SJSA1 (cell line): Measurements from ENCODE around the gene CHAF1A. TPM values are rescaled to one million over a fixed set of nuclear protein-coding genes. Genes with fewer than 3 reads are reported as not detected.

Source experiments
- DNase-seq, 2 experiments: peaks; one replicate each; pipeline ENCODE4 v3.0.0-alpha.2; 2015 to 2020; ENCODE audit warnings: low spot score in 2 of 2, low read depth in 1 of 2
- H3K27ac ChIP-seq: fragments of 250-450 bp; sonication (Bioruptor Pico); 2 replicates; pipeline ENCODE4 v1.5.1; 2020; ENCODE audit warnings: mild to moderate bottlenecking, moderate library complexity
- H3K27me3 ChIP-seq: fragments of 250-450 bp; sonication (Bioruptor Pico); replicated peaks from 2 replicates; pipeline ENCODE4 v1.5.1; 2020; ENCODE audit warnings: mild to moderate bottlenecking, moderate library complexity
- H3K36me3 ChIP-seq: fragments of 250-450 bp; sonication (Bioruptor Pico); 2 replicates; pipeline ENCODE4 v1.5.1; 2020; ENCODE audit warnings: mild to moderate bottlenecking
- H3K4me1 ChIP-seq: fragments of 250-450 bp; sonication (Bioruptor Pico); replicated peaks from 2 replicates; pipeline ENCODE4 v1.6.1; 2021; ENCODE audit warnings: mild to moderate bottlenecking
- H3K4me3 ChIP-seq: fragments of 250-450 bp; sonication (Bioruptor Pico); 2 replicates; pipeline ENCODE4 v1.5.1; 2020; ENCODE audit warnings: mild to moderate bottlenecking
- H3K9me3 ChIP-seq: fragments of 250-450 bp; sonication (Bioruptor Pico); replicated peaks from 2 replicates; pipeline ENCODE4 v1.5.1; 2020; ENCODE audit warnings: mild to moderate bottlenecking
- total RNA-seq: library from RNA; depleted of rRNA; stranded (reverse); fragments of >200 nt; shearing (Covaris generic); gene quantifications from 2 replicates; pipeline ENCODE4 v1.2.3, GENCODE V29; 2014

The CHAF1A gene
- total RNA-seq, 1 experiment from 2014 or later = 36.4 TPM

DNA sequence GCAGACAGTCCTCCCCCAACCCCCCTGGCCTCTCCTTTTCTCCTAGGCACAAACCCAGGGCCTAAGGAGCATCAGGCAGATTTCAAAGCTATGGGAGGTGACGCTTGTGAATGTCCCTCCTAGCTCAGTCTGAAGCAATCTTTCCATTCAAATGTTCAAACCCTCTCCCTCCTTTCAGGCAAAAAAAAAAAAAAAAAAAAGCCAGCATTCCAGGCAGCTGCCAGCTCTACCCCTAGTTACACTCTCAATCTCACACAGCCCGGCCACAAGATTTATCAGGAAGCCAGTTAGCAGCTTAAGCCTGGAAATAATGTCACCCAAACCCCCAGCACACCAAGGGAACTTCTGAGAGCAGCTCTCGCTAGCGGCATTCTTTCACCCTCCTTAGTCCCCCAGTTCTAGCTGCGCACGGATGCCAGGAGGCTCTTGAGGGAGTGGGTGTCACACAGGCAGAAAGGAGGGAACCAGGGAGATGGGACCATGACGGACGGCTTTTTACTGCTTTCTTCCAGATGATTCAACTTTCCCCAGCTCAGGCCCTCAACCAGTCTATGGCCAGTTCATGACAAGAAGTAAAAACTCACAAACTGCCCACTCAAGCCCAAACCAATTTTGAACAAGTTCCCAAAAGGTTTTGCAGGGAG lies 8.4 kb upstream of the CHAF1A start:
- Histone ChIP-seq H3K36me3 (peaks cover 61% of the 10 kb centered on the region), H3K4me1 (no peaks in the 10 kb centered on the region; the same call in 1 of the 2 replicates), H3K27me3 (no peaks in the 10 kb centered on the region), H3K4me3 (no peak overlapping the region), H3K27ac (no peak overlapping the region), H3K9me3 (no peaks in the 10 kb centered on the region)
- no peak for DNase-seq

DNA sequence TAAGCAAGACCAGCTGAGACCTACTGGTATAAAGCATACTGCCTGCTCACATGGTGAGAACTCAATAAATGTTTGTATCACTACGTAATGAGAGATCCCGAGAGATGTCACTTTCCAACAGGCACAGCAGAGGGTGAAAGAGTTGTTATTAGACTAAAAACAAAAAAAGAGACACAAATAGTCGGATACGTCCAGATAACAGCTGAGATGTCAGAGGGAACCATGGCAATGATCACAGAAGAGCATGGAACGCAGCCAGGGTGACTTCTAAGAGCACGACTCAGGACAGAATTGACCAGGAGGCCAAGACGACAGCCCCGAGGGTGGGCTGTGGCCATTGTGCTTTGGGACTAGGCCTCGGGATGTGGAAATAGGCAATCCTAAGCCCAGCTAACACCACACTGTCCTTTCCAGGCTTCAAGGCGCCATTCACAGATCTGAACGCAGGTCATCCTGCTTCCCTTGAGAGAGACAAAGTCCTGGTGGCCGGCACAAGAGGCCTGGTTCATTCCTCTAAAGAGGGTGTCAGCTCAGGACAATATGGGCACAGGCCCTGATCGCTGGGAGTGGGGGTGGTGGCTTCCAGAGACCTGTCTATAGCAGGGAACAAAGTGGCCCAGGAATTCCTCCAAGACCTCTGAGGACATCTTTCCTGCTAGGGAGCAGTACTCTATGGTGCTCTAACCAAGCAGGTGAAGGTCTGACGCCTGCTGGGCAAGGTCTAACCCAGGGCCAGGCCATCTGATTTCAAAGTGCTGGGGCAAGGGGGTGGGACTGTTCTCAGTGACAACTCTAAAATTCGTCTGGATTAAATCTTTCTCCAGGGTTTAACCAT lies 5.3 kb upstream of the CHAF1A start:
- H3K27me3 ChIP-seq = no peaks in the 10 kb centered on the region
- DNase-seq = no peak
- H3K4me1 ChIP-seq = peaks cover 14% of the 10 kb centered on the region
- H3K4me3 ChIP-seq = no peak overlapping the region
- H3K9me3 ChIP-seq = no peaks in the 10 kb centered on the region
- peaks cover 47% of the 10 kb centered on the region for H3K36me3 ChIP-seq
- no peak overlapping the region for H3K27ac ChIP-seq

DNA sequence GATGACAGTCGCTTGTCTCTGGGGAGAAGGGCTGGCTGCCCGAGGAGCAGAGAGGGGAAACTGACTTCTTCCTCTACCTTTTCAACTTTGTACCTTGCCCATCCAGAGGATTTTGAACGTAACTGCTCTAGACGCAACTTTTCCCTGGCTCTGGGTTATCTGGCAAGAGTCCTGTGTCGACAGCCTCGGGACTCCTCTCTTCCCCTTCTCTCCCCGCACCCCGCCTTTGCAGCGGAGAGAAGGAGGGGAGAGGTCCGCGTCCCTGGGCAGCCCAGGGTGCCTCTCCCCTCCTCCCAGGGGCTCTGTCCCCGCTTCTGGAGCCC lies 2.7 kb upstream of the CHAF1A start:
- peak overlapping the region; percentile 92 for H3K27ac ChIP-seq
- peaks cover 23% of the 10 kb centered on the region for H3K4me1 ChIP-seq
- DNase-seq = peak in 1 of 2 experiments; percentile 57
- H3K36me3 ChIP-seq = peaks cover 66% of the 10 kb centered on the region
- H3K9me3 ChIP-seq = no peaks in the 10 kb centered on the region
- H3K4me3 ChIP-seq = peak overlapping the region; percentile 99
- H3K27me3 ChIP-seq = no peaks in the 10 kb centered on the region

DNA sequence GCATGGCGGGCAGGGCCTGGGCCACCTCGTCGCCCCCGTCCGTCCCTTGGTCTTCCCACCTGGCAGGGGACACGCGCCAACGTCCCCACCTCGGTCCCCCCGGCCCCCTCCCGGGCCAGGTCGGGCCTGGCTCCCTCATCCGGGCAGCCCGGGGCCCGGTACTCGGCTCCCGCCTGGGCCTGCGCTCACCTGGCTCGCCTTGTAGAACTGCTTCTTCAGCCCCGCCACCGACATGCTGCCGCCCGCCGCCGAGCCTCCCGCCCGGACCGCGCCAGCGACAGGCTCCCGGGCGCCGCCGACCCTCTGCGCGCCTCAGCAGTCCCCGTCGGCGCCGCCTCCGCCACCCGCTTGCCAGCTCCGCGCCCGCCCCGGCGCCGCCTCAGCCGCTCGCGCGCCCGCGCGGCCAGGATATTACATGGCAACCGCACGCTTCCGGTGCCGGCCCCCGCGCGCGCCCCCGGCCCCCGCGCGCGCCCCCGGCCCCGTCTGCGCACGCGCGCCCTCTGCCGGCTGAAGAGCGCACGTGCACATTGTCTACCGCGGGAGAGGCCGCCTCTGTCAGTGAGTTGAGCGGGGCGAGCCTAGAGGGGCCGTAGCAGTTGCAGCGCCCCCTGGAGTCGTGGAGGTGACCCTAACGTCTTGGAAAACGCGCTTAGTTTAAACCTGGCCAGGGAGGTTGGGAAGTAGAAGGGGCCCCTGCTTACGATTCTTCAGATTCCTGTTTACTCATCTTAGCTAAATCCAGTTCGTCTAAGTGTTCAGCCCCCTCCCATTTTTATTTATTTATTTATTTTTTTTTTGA lies 2.1 kb upstream of the CHAF1A start, which contains the start of gene SH3GL1:
Gene SH3GL1 (minus strand): TSS at position 413 of the 802 bp plus-strand sequence. CDS start 179 bp downstream, at position 234.
- no peaks in the 10 kb centered on the region for H3K9me3 ChIP-seq
- peak; percentile 82 to 88 for DNase-seq

DNA sequence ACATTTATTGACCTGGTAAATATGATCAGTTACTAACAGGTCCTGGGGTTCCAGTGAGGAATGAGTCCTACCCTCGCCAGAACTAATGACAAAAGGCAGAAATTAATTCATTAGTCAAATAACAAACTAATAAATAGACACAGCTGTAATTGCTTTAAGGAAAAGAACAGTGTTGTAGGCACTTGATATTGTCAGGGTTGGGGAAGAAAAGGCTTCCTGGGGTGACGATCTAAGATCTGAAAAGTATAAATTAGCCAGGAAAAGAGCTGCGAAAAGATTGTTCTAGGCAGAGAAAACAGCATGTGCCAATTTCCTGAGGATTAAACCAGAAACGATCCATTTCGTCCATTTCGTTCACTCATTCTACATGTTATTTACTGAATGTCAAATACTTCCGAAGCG lies 670 bp upstream of the CHAF1A start:
- peaks cover 23% of the 10 kb centered on the region for H3K4me1 ChIP-seq
- no peaks in the 10 kb centered on the region for H3K27me3 ChIP-seq
- no peak for DNase-seq
- H3K27ac ChIP-seq = peak overlapping the region; percentile 49
- peaks cover 62% of the 10 kb centered on the region for H3K36me3 ChIP-seq
- H3K4me3 ChIP-seq = peak overlapping the region; percentile 92
- H3K9me3 ChIP-seq = no peaks in the 10 kb centered on the region

More for the DNA sequence above, 2.1 kb upstream of the CHAF1A start, which contains the start of gene SH3GL1:
- Histone ChIP-seq H3K4me1 (peaks cover 23% of the 10 kb centered on the region), H3K36me3 (peaks cover 66% of the 10 kb centered on the region), H3K27ac (peak within 1 kb of the TSS; percentile 92), H3K27me3 (no peaks in the 10 kb centered on the region), H3K4me3 (peak within 1 kb of the TSS; percentile 99)

DNA sequence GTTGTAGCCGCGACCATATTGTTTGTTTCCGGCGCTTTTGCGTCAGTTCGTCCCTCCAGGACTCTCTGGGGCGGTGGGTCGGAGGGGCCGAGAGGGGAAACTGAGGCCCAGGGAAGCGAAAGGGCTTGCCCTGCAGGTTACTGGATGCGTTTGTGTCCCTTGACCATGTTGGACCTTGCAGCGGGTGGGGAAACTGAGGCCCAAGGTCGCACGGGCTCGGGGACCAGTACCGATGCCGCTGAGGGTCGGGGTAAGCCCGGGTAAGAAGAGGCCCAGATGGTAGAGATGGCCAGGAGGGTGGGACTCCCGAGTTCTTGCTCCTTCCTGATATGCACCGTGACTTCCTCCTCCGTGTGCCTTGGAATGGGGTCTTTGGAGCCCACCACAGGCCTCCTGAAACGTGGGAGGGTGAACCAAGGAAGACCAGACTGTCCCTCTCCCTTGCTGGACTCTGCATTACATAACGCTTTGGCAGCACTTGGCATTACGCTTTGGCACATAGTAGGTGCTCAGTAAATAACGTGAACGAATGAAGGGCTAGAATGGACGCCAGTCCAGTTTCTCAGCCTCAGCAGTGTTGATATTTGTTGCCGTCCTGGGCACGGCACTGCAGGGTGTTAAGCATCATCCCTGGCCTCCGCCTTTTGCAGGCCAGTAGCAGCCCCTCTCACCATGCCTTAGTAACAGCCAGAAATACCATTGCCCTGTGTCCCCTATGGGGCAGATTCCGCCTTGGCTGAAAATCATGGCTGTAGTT lies 743 bp downstream of the CHAF1A start:
- Histone ChIP-seq H3K4me3 (peak overlapping the region; percentile 92), H3K9me3 (no peaks in the 10 kb centered on the region), H3K27ac (peak overlapping the region; percentile 78), H3K27me3 (no peaks in the 10 kb centered on the region), H3K4me1 (peaks cover 23% of the 10 kb centered on the region), H3K36me3 (peaks cover 53% of the 10 kb centered on the region)
- peak in 1 of 2 experiments; percentile 21 for DNase-seq

DNA sequence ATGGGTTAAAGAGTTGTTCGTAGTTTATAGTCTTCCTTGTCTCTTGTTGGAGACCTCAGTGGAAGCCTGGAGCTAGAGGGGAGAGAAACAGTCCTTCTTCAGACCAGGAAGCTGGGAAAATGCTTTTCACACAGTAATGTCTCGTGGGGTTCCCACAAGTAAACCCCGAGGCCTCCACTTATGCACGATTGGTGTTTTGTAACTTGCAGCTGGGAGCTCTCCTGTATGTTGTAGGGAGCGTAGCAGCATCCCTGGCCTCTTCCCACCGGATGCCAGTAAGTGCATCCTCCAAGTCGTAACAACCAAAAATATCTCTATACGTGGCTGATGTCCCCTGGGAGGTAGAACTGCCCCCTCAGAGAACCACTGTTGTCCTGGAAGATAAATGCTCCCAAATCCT lies 3.5 kb downstream of the CHAF1A start:
- H3K9me3 ChIP-seq = no peaks in the 10 kb centered on the region
- H3K27ac ChIP-seq = no peak overlapping the region
- peaks cover 65% of the 10 kb centered on the region for H3K36me3 ChIP-seq
- H3K4me3 ChIP-seq = no peak overlapping the region
- H3K4me1 ChIP-seq = peaks cover 16% of the 10 kb centered on the region
- H3K27me3 ChIP-seq = no peaks in the 10 kb centered on the region
- DNase-seq = no peak

DNA sequence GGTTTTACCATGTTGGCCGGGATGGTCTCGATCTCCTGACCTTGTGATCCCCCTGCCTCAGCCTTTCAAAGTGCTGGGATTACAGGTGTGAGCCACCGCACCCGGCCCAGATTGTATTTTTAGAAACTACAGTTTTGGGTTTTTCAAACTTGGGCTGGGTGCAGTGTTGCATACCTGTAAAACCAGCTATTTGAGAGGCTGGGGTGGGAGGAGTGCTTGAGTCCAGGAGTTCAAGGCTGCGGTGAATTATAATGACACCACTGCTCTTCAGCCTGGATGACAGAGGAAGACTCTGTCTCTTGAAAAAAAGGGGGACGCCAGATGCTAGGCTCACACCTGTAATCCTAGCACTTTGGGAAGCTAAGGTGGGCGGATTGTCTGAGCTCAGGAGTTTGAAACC lies 4.2 kb downstream of the CHAF1A start:
- no peaks in the 10 kb centered on the region for H3K27me3 ChIP-seq
- H3K9me3 ChIP-seq = no peaks in the 10 kb centered on the region
- peaks cover 13% of the 10 kb centered on the region for H3K4me1 ChIP-seq
- no peak overlapping the region for H3K4me3 ChIP-seq
- H3K27ac ChIP-seq = no peak overlapping the region
- H3K36me3 ChIP-seq = peaks cover 69% of the 10 kb centered on the region
- DNase-seq = no peak

DNA sequence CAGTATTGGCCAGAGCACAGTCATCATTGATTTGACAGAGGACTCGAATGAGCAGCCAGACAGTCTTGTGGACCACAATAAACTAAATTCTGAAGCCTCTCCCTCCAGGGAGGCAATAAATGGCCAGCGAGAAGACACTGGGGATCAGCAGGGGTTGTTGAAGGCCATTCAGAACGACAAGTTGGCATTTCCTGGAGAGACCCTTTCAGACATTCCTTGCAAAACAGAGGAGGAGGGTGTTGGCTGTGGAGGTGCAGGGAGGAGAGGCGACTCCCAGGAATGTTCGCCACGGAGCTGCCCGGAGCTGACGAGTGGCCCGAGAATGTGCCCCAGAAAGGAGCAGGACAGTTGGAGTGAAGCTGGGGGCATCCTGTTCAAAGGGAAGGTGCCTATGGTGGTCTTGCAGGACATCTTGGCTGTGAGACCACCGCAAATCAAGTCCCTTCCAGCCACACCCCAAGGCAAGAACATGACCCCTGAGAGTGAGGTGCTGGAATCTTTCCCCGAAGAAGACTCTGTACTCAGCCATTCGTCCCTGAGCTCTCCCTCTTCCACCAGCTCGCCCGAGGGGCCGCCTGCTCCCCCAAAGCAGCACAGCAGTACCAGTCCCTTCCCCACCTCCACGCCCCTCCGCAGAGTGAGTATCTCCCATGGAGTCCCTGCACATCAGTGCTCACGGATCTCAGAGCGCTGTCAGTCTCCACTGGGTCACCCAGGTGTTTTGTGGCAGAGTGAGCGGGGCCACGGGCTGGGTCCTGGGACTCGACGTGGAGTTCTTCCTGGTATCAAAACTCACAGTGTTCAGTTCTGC lies 6.9 kb downstream of the CHAF1A start:
- no peak for DNase-seq
- Histone ChIP-seq H3K27ac (no peak overlapping the region), H3K9me3 (no peaks in the 10 kb centered on the region), H3K27me3 (no peaks in the 10 kb centered on the region), H3K4me3 (no peak overlapping the region), H3K4me1 (no peaks in the 10 kb centered on the region), H3K36me3 (peaks cover 79% of the 10 kb centered on the region)

DNA sequence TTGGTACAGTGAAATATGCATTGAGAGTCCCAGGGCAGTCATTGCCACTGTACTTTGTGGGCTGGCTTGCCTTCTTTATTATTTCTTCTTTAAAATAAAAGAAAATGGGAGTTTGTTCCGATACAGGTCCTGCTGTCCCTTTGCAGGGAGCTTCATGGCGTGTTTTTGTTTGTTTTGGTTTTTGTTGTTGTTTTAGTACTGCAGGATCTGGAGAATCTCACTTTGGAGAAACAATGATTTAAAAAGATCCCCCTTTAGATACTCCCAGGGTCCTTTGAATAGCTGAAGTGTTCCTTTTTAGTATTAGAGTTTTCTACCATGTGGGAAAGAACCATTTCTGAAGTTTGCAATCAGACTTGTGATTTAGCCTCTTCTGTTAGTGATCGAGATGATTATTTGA lies 11.1 kb downstream of the CHAF1A start:
- no peak for DNase-seq
- Histone ChIP-seq H3K36me3 (peaks cover 89% of the 10 kb centered on the region), H3K27me3 (no peaks in the 10 kb centered on the region), H3K9me3 (no peaks in the 10 kb centered on the region), H3K27ac (no peak overlapping the region), H3K4me3 (no peak overlapping the region), H3K4me1 (no peaks in the 10 kb centered on the region)

DNA sequence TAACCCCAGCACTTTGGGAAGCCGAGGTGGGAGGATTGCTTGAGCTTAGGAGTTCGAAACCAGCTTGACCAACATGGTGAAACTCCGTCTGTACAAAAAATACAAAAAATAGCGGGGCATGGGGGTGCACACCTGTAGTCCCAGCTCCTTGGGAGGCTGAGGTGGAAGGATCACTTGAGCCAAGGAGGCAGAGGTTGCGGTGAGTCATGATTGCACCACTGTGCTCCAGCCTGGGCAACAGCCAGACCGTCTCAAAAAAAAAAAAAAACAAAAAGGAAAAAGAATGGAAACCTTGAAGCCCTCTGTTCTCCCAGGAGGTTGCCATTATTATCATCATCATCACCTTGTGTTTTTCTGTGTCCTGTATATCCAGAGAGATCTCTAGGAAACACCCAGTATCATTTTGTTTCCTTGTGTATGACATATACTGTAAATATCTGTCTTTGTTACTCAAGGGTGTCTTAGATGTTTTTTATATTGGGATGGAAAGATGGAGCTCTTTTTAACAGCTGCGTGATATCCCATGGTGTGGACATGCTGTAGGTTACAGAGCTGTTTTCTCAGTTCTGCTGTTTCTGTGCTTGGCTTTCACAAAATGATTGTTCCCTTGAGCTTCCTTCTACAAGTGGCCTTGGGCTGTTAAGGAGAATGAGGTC lies 11.8 kb downstream of the CHAF1A start:
- H3K36me3 ChIP-seq = peaks cover 88% of the 10 kb centered on the region
- no peaks in the 10 kb centered on the region for H3K27me3 ChIP-seq
- H3K4me3 ChIP-seq = no peak overlapping the region
- H3K9me3 ChIP-seq = no peaks in the 10 kb centered on the region
- H3K4me1 ChIP-seq = no peaks in the 10 kb centered on the region
- no peak for DNase-seq
- no peak overlapping the region for H3K27ac ChIP-seq

DNA sequence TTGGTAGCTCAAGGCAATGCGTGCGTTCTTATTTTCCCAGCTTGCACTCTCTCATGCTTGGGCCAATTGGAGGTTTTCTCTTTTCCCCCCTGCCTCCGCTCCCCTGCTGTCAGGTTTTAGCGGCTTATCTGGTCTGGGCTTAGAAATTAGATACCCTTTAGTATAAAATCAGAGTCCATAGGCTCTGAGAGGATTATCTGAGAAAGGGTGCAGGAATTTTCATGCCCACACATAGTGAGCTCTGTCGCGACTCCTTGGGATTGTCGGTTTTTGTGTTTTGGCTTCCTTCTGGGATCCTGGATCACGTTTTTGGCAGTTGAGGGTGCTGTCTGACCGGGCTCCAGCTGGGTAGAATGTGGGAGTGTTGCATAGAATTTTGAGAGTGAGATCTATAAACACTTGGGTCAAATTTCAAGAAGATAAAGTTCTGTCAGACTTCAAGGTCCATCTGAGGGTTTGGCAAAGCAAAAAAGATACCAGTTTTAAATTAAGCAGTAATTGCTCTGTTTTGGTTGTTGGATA lies 12.4 kb downstream of the CHAF1A start:
- no peaks in the 10 kb centered on the region for H3K9me3 ChIP-seq
- H3K27ac ChIP-seq = no peak overlapping the region
- H3K36me3 ChIP-seq = peaks cover 88% of the 10 kb centered on the region
- DNase-seq = no peak
- no peaks in the 10 kb centered on the region for H3K4me1 ChIP-seq
- no peaks in the 10 kb centered on the region for H3K27me3 ChIP-seq
- no peak overlapping the region for H3K4me3 ChIP-seq
